Measurements from ENCODE around the gene AARS1.
"Not testable (repeated sequence)": the region's sequence is repeated elsewhere in the genome, so short reads cannot be mapped to it uniquely, and the experiment has no call there.

The AARS1 gene

GRCh38 chr16:70270176-70270575 lies 19.1 kb downstream of the AARS1 start:
- no peak for DNase-seq

GRCh38 chr16:70269471-70269870 lies 19.8 kb downstream of the AARS1 start:
- no peak for DNase-seq

GRCh38 chr16:70267922-70268321 lies 21.4 kb downstream of the AARS1 start:
- not testable (repeated sequence) for DNase-seq

- no peak for DNase-seq
These were observed 21.8 kb downstream of the AARS1 start for GRCh38 chr16:70267516-70267915.

- not testable (repeated sequence) for DNase-seq
These were observed 29.4 kb downstream of the AARS1 start for GRCh38 chr16:70259903-70260302.

- no peak for DNase-seq
These were observed 30.4 kb downstream of the AARS1 start for GRCh38 chr16:70258946-70259345.

GRCh38 chr16:70258065-70258464 lies 31.2 kb downstream of the AARS1 start:
- no peak for DNase-seq

- DNase-seq, result no peak
These were observed 31.9 kb downstream of the AARS1 start for GRCh38 chr16:70257391-70257790.

- no peak for DNase-seq
These were observed 33.7 kb downstream of the AARS1 start for GRCh38 chr16:70255574-70255973.

GRCh38 chr16:70254965-70255286 lies 34.4 kb downstream of the AARS1 start:
- DNase-seq, result no peak

- no peak for DNase-seq
These were observed 34.9 kb downstream of the AARS1 start for GRCh38 chr16:70254180-70254964.

GRCh38 chr16:70253291-70254106 lies 35.8 kb downstream of the AARS1 start:
- no peak for DNase-seq

- DNase-seq, result no peak
These were observed 36.8 kb downstream of the AARS1 start for GRCh38 chr16:70252355-70252988.

- peak; percentile 93 for DNase-seq
These were observed 37.5 kb downstream of the AARS1 start, which contains the start of gene EXOSC6 for GRCh38 chr16:70251629-70252354. Gene EXOSC6 (minus strand): TSS chr16:70251940. CDS start chr16:70251900, 40 bp downstream.

- DNase-seq, result peak; percentile 27
These were observed 38.3 kb downstream of the AARS1 start for GRCh38 chr16:70250748-70251628.

- DNase-seq, result not testable (repeated sequence)
These were observed 39.6 kb downstream of the AARS1 start for GRCh38 chr16:70249697-70250096.

GRCh38 chr16:70238773-70239172 lies 50.5 kb downstream of the AARS1 start:
- DNase-seq, result not testable (repeated sequence)

GRCh38 chr16:70231831-70232230 lies 57.5 kb downstream of the AARS1 start:
- not testable (repeated sequence) for DNase-seq

GRCh38 chr16:70226024-70226423 lies 63.3 kb downstream of the AARS1 start:
- not testable (repeated sequence) for DNase-seq

- DNase-seq, result not testable (repeated sequence)
These were observed 63.9 kb downstream of the AARS1 start for GRCh38 chr16:70225430-70225829.

- not testable (repeated sequence) for DNase-seq
These were observed 64.7 kb downstream of the AARS1 start for GRCh38 chr16:70224645-70225044.

Data from COR-L47 (cell line).